Measurements from ENCODE around the gene TRAFD1. TPM values are rescaled to one million over a fixed set of nuclear protein-coding genes. Genes with fewer than 3 reads are reported as not detected.

The TRAFD1 gene
- total and polyA plus RNA-seq, 2 of the 8 experiments (the other 6 are each of a cell fraction or from before 2014, with no cell fraction given): 18.1 to 33.1 TPM

Small RNAs within 50 kb of the gene (microRNA-seq; reads per million reads assigned to microRNA genes)
- 0 reads per million in 2 experiments for gene MIR6861 (ENCODE audit: borderline microRNAs expressed in 2 of 2, borderline number of aligned reads in 2 of 2, borderline replicate concordance in 1 of 2)

Small RNAs within 50 kb of the gene (small RNA-seq; reads per million reads assigned to genes)
- gene RF00019 (ENCODE audit: insufficient read depth): not detected

Other genes starting within 250 kb of the TRAFD1 start
- 8.1 and 8.9 TPM in 2 replicates for gene TMEM116, start 112.4 kb upstream of the TRAFD1 start, total RNA-seq (2021; fragmentation: NEBNext Ultra II Directional; extraction: Animal tissue kit (Norgen Biotek cat#: 25700))
- gene TMEM116, start 112.4 kb upstream of the TRAFD1 start, polyA plus RNA-seq (2011; rRNA removed): 17.7 and 25.2 TPM in 2 replicates
- gene ERP29, start 112.1 kb upstream of the TRAFD1 start, total RNA-seq (2021; fragmentation: NEBNext Ultra II Directional; extraction: Animal tissue kit (Norgen Biotek cat#: 25700)): 168 and 171 TPM in 2 replicates
- gene ERP29, start 112.1 kb upstream of the TRAFD1 start, polyA plus RNA-seq (2011; rRNA removed): 85.9 and 88.7 TPM in 2 replicates
- 53.4 and 60.3 TPM in 2 replicates for gene NAA25, start 16.8 kb upstream of the TRAFD1 start, total RNA-seq (2021; fragmentation: NEBNext Ultra II Directional; extraction: Animal tissue kit (Norgen Biotek cat#: 25700))
- 7.8 and 10.8 TPM in 2 replicates for gene NAA25, start 16.8 kb upstream of the TRAFD1 start, polyA plus RNA-seq (2011; rRNA removed)

Measured in H1 (cell line).